NCI-H2107 treated with DMSO at 0.1 percent for 48 hours (cell line): ENCODE measurements around the gene LZTR1.

ENCODE experiments used
- DNase-seq: peaks from one replicate; lab custom pipeline; 2025; ENCODE audit not compliant: unreplicated experiment; lab: John Stamatoyannopoulos, UW

The LZTR1 gene

DNA sequence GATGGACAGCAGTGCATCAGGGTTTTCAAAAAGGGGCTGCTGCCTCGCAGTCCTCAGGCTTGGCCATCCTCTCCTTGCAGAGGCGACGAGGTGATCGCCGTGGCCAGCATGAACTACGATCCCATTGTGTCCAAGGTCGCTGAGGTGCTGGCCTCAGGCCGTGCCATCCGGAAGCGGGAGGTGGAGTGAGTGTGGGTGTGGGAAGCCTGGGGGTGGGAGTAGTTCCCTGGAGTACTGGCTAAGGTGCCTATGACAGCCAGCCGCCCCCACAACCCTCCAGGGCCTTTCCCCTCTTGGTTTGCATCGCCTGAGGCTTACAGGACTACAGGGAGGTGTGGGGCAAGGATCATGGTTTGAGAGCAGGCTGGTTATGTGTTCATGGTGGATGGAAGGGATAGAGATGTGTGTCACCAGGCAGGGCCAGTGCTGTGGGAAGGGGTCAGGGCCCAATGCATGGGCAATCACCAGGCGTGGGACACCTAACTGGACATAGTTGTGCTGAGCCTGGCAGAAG, 2.1 kb upstream of the LZTR1 start:
- no peak for DNase-seq

DNA sequence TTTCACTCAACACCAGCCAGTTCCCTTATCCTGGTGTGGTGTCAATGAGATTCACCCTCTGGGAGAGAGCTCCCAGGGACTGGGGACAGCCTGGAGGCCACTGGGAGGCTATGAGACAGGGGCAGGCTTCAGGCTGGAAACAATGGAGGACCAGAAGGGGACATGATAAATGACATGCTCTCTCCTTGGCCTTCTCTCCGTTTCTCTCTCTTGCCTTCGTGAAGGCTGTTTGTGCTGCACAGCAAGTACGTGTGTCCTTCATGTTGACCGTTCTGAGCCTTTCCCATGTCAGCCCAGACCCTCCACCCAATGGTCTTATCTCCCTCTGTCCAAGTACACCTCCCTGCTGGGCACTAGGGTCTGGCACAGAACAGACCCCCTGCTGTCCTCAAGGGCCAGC, 1.6 kb upstream of the LZTR1 start:
- no peak for DNase-seq

DNA sequence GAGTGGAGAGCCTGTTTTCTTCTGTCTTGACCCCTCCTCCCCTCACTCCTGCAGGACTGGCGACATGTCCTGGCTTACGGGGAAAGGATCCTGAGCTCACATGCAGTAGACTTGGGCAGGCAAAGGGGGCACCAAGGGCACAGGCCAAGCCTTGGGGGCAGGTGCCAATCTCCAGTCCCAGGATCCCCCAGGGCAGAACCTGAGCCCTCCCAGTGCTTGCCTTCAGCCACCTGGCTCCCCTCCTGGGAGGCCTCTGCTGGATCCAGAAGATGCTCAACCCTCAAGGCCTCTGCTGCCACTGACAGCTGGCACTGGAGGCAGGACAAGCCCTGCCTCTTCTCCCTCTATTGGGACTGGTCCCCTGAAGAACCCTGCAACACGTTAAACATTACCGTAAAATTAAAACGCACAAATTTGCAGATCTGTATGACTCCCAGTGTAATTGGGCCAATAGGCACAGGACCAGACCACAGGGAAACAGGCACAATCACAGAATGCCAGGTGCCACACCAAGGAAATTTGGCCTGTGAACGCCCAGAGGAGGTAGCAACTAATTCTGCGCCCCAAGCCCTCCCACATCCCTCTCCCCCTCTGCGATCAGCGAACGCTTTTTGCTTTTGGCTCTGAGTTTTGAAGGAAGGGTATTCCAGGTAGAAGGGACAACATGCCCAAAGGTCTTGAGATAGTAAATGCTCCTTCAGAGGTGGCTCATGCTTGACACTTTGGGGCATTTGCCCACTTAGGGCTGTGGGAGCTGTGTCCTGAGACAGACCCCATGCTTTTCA, 967 bp upstream of the LZTR1 start:
- no peak for DNase-seq

DNA sequence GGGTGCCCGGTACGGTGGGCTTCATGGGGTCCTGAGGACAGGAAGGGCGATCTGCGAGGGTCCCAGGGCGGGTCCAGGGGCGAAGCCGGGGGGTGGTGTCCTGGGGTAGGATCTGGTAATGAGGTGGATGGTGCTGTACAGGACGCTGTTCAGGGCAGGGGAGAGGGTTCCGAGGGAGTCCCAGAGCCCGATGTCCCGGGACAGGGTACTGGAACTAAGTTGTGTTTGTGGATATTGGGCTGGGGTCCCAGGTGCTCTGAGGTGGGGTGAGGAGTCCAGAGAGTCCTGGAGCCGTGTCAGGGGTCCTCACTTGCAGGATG, 426 bp downstream of the LZTR1 start:
- no peak for DNase-seq

DNA sequence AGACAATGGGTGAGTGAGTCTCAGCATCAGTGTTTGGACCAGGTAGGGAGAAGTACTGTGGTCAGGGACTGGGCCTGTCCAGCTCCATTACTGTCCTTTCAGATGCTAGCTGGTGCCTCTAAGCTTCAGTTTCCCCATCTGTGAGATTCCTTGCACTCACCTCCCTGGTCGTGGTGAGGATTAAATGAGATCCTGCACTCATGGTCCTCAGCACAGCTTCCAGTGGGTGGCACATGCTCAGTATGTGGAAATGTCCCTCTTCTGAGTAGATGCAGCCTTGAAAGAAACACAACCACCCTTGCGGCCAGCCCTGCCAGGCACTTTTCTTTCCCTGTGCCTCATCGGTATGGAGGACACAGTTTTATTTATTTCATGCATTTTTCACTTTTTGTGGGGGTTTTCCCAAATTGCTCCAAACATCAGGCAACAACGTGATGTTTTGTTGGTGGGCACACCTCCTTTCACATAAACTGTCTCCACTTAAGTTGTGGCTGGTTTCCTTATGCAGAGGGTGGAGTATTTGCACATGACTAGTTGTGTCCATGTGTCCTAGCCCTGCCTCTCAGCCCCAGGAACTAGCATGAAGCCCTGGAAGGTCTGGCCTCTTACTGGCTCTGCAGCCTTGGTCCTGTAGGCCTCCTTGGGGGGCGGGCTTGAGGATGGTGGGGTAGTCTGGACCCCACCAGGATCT, 1.1 kb downstream of the LZTR1 start:
- DNase-seq: no peak

DNA sequence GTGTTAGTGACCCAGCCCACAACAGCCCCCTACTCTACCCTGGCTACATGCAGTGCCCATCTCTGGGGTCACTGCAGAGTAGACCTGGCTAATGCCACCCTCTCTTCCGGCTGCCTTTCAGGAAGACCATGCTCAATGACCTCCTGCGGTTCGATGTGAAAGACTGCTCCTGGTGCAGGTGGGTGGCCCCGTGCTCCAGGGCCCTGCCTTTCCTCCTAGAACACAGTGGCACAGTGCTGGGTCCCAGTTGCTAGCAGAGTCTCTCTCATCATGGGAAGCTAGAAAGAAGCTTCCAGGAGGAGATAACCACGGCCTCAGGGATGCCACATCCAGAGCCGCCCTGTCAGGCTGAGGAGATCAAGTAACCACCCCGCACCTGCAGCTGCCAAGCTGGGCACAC, 3.6 kb downstream of the LZTR1 start:
- no peak for DNase-seq

DNA sequence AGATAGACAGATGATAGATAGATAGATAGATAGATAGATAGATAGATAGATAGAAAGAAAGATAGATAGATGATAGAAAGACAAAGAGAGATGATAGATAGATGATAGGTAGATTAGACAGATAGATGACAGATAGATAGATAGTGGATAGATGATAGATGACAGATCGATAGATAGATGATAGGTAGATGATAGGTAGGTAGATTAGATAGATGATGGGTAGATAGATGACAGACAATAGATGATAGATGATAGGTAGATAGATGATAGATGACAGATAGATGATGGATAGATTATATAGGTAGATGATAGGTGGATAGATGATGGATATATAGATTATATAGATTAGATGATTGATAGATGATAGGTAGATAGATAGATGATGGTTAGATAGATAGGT, 4.3 kb downstream of the LZTR1 start:
- no peak for DNase-seq

DNA sequence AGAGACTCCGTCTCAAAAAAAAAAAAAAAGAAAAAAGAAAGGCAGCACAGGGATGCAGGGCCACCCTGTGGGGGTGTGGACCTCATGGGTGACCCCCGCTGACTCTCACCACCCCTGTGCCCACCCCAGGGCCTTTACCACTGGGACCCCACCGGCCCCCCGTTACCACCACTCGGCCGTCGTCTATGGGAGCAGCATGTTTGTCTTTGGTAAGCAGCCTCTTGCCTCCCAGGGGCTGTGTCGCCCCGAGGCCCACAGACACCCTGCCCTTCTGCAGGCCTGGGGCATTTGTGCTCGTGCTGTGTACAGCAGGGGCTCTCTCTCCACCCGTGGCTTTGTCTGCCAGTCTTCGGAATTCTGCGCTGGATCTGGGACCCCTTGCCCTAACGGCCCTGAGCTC, 5.3 kb downstream of the LZTR1 start:
- DNase-seq: no peak

DNA sequence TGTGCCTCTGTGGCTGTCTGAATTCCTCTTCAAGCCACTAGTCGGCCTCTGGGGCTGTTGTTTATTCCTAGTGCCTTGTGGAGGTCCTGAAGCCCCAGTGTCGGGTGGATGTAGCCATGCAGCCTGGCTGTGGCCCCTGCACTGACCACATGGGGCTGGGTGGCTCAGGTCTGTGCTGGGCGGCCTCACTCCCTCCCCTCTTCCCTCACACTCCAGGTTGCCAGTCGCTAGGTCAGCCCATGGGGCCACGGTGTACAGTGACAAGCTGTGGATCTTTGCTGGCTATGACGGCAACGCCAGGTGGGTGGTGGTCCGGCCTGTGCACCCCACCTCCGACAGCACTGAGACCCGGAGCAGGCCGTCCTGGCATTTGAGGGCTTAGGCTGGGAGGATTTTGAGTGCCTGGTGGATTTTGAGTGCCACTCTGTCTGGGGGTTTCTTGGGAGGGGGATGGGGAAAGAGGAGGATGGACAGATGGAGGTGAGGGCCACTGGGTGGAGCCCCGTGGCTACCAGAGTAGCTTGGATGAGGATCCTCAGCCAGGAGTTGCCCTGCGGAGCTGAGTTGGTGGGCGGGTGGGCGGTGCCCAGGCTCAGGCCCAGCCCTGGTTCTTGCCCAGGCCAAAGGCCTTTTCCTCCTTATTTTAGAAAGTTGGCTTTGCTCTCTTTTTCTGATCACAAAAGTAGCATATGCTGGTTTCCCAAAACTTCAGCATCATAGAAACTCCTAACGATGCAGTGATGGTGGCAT, 6.7 kb downstream of the LZTR1 start:
- DNase-seq: no peak

DNA sequence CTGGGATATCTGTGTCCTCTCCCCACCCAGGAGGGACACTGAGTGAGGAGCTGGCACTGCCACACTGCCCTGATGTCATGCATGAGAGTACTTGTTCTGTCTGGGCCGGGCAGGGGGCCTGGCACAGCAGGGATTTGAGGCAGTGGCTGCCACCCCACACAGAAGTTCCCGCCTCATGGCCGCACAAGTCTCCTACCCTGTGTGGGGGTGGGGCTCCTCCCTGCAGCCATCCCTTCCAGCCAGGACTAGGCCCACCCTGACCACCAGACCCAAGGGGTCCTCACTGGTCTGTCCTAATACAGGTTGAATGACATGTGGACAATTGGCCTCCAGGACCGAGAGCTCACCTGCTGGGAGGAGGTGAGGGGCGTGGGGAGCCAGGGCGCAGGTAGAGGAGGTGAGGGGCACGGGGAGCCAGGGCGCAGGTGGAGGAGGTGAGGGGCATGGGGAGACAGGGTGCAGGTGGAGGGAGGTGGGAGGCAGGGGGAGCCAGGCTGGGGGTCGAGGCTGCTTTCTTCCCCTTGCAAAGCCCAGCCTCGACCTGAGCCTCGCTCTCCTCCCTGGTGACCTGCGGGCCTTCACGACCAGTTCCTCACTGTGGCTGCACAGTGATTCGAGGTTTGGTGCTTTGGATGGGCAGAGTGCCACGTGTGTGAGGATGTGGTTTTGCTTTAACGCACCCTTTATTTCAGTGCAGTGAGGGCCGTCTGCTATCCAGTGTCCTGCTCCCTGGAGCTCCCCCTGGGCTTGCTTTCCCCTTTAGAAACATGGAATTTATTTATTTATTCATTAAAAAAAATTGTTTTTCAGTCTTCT, 7.4 kb downstream of the LZTR1 start:
- DNase-seq: no peak

DNA sequence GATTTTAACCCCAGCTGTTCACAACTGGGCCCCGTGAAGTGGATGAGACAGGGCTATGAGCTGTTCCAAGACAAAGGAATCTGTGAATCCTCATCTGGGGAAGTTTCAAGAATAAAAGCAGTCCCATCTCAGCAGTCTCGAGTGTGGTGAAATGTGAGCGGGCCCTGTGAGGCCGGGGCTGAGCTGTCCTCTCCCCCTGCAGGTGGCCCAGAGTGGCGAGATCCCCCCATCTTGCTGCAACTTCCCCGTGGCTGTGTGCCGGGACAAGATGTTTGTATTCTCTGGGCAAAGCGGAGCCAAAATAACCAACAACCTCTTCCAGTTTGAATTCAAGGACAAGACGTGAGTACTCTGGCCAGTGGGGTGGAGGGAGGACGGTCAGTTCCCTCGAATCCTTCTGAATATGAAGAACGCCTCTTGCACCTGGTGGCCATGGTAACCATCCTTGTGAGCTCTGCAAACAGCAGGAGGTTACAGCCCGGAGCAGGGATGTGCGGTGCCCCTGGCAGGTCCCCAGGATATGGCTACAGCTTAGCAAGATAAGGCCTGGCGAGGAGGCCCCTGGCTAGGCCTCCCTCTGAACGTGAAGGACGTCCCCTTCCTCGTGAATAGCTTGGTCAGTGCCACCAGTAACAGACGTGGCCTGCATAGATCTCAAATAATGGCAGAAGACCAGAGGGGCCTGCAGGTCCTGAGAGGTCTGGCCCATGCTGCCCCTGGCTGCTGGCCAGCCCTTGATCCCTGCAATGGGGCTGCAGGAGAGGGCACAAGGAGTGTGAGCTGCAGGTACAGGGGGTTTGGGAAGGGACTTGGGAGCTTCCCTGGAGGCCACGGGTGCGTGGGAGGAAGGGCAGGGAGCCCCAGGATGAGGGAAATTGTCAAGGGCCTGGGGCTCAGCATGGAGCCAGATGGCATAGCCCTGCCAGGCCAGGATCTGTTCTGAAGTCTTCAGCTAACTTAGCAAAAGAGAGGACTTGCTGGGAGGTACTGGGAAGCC, 8.4 kb downstream of the LZTR1 start:
- DNase-seq: no peak

DNA sequence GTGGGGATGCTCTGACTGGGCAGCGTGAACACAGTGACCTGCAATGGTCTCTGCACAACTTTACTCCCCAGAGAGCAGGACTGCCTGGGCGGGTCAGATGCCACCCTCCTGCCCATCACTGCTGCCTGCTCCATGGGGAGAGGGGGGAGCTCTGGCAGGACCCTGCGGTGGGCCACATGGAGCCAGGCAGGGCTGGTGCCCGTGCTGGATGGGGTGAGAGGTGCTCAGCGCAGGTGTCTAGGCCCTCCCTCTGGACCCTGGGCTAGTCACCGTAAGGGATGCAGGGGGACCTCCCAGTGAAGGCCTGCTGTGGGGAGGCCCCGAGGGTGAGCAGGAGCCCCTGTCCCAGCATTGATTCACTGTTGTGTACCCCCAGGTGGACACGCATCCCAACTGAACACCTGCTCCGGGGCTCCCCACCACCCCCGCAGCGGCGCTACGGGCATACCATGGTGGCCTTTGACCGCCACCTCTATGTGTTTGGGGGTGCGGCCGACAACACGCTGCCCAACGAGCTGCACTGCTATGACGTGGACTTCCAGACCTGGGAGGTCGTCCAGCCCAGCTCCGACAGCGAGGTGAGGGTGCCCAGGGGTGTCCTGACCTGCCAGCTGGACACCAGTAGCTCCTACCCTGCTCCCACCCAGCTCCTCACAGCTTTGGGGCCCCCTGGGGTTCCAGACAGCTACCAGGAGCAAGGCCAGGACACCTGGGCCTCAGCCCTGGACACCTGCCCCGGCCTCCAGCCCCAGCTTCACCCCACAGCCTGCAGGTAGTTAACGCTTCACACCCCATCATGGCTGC, 9.4 kb downstream of the LZTR1 start:
- no peak for DNase-seq

DNA sequence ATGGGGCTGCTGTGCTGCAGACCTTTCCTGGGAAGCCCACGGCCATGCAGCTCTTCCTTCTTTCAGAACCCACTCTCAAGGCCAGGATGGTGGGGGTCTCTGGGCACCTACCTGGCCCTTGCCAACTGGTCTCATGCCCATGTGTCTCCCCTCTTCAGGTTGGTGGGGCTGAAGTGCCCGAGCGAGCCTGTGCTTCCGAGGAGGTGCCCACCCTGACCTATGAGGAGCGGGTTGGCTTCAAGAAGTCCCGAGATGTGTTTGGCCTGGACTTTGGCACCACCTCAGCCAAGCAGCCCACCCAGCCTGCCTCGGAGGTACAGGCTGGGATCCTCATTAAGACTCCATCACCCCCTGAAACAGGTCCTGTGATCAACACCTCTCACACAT, 10.0 kb downstream of the LZTR1 start:
- no peak for DNase-seq

DNA sequence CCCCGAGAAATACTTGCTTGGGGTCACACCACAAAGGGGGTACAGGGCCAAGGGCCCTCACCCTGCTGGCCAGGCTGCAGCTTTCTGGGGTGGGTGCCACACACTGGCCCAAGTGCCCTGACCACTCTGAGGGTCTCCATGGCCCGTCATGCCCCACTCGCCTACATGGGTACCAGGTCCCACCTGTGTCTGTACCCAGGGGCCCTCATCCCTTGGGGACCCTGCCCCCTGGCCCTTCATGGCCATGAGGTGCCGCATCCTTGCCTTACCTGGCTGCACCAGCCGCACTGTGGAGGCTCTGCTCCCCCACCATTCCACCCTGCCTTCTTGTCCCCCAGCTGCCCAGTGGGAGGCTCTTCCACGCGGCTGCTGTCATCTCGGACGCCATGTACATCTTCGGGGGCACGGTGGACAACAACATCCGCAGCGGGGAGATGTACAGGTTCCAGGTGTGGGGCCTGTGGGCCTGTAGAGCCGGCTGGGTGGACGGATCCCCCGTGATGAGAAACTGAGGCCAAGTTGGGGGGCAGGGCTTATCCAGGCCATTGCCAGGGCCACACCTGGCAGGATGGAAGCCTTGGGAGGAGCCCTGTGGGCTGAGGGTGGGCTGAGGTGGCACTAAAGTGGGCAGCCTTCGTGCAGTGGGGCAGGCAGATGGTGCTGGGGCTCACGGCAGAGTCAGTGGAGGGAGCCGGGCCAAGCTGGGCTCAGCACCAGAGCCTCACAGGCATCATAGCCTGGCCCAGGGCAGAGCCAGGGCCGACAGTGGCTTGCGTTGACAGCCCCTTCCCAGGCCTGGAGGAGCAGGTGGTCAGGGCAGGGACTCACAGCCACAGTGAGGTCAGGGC, 10.6 kb downstream of the LZTR1 start:
- DNase-seq: no peak

DNA sequence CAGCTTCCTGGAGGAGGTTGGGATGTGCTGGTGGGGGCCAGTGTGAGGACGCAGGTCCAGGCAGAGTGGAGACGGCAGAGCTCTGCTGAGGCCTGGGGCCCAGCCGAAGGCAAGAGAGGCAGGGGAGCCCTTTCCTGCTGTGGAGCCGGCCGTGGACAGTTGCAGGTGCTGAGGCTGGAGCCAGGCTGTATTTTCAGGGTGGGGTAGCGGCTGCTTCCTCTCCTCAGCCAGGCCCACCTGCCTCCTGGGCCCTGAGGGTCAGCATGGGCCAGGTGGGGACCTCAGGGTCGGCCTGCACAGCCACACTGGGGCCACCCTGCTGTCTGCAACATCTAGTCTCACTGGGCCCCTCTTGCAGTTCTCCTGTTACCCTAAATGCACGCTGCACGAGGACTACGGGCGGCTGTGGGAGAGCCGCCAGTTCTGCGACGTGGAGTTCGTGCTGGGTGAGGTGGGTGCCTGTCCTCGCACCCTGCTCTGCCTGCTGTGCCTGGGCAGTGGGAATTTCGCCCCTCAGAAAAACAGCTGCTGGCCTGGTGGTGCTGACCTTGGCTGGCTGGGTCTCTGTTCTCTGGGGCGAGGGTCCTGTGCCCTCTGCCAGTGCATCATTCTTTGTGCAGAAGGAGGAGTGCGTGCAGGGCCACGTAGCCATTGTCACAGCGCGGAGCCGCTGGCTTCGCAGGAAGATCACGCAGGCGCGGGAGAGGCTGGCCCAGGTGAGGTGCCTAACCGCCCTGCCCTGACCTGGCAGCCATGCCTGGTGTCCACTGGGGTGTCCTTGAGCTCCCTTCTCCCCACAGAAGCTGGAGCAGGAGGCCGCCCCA, 11.4 kb downstream of the LZTR1 start:
- DNase-seq: no peak

DNA sequence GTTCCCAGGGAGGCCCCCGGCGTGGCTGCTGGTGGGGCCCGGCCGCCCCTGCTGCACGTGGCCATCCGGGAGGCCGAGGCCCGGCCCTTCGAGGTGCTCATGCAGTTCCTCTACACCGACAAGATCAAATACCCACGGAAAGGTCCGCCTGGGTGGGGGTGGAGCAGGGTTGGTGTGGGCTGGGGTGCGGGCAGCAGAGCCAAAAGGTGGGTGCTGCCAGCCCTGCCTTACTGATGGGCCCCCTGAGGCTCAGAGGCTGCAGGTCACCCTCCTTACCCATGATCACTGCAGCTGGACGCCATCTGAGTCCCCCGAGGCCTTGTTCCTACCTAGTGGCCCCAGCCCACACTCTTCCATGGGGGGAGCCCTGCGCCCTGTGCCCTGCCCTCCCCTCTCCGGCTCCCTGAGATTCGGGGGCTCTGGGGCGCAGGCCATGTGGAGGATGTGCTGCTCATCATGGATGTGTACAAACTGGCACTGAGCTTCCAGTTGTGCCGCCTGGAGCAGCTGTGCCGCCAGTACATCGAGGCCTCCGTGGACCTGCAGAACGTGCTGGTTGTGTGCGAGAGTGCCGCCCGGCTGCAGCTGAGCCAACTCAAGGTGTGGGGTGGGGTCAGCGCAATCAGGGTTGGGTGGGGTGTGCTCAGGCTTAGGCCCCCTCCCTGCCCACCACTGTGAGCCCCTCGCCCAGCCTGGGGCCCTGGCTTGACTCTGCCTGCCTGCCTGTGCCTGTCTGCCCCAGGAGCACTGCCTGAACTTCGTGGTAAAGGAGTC, 12.2 kb downstream of the LZTR1 start:
- no peak for DNase-seq

DNA sequence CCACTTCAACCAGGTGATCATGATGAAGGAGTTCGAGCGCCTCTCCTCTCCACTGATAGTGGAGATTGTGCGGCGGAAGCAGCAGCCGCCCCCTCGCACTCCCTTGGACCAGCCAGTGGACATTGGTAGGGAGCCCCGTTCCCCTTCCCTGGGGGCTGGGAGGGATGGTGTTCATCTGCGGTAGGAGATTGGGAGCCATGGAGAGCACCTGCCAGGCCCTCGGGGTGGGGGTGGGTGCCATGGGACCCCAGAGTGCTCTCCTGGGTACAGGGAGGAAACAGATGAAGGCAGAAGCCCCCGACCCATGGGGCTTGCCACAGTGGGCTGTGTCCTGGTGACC, 12.8 kb downstream of the LZTR1 start:
- no peak for DNase-seq
